Astrocyte of the cerebellum (primary cell): Measurements from ENCODE around the gene PLEKHA8.

Experiments used
- DNase-seq: peaks from one replicate; pipeline ENCODE4 v3.0.0-alpha.2; 2011; ENCODE audit warnings: low read depth
- H3K4me3 ChIP-seq: 2 replicates; pipeline ENCODE4 v1.5.1; 2011; ENCODE audit warnings: mild to moderate bottlenecking, low read depth, low read length, moderate library complexity
- CTCF ChIP-seq: IDR thresholded peaks from 2 replicates; pipeline ENCODE4 v1.5.1; 2012; ENCODE audit warnings: low read length, low read depth, moderate library complexity, mild to moderate bottlenecking; ENCODE audit errors: missing control alignments
- in situ Hi-C: cut with HindIII; loops from 2 replicates; pipeline ENCODE4 v1.10.0; 2017; ENCODE audit warnings: low sequenced_read_pairs

The PLEKHA8 gene

DNA sequence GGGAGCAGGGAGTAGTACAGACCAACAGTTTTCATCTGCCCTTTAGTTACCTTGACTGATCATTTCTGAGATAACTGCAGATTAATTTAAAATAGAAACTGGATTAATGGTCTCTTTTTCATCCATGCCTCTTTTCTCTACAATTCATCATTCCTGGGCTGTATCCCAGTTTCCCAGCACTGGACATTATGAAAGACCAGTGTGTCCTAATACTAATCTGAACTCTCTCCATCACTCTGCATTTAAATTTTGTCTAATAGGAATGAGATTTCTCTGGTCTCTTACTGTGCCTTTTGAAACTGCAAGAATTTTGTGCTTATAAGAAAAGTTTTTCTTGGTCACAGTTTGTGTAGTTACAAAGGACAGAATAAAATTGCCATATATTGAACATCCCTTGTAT, 12.7 kb downstream of the PLEKHA8 start:
- DNase-seq: no peak
- TF ChIP-seq CTCF: no peak
- in situ Hi-C loops: no loop called here
- no peak overlapping the region for H3K4me3 ChIP-seq

- DNase-seq: no peak
- no peak for TF ChIP-seq CTCF
- no peak overlapping the region for H3K4me3 ChIP-seq
- in situ Hi-C loops: no loop called here
Measured at GRCh38 chr7:30041526-30042269, 13.5 kb downstream of the PLEKHA8 start.

DNA sequence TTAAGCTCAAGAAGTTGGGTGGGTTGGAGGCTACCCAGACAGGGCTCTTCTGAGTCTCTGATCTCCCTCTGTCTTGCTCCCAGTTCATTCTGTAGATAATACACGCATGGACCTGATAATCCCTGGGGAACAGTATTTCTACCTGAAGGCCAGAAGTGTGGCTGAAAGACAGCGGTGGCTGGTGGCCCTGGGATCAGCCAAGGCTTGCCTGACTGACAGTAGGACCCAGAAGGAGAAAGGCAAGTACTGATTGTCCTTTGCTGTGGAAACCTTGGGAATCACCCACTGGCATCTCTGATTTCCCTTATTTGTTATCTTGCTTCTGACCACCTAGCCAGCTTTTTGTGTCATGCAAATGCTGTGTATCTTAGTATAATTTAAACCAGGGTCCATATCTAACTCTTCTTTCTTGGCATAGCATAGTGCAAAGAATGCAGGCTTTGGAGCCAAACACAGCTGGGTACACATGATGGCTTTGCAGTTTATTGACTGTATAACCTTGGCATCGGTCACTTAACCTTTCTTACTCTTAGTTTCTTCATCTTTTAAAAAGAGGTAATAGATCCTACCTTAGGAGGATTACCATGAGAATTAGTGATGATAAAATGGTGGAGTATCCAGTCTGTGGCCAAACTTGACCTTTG, 18.0 kb downstream of the PLEKHA8 start:
- in situ Hi-C loops: no loop called here

GRCh38 chr7:30047124-30047523, 18.9 kb downstream of the PLEKHA8 start:
- in situ Hi-C loops: no loop called here
- no peak overlapping the region for H3K4me3 ChIP-seq
- no peak for DNase-seq
- TF ChIP-seq CTCF: no peak

More for the DNA sequence above, 18.0 kb downstream of the PLEKHA8 start:
- TF ChIP-seq CTCF: no peak
- H3K4me3 ChIP-seq: no peak overlapping the region
- DNase-seq: no peak

GRCh38 chr7:30048582-30048981, 20.4 kb downstream of the PLEKHA8 start:
- no peak for TF ChIP-seq CTCF
- no peak overlapping the region for H3K4me3 ChIP-seq
- in situ Hi-C loops: no loop called here
- no peak for DNase-seq

- DNase-seq: no peak
- H3K4me3 ChIP-seq: no peak overlapping the region
- TF ChIP-seq CTCF: no peak
- in situ Hi-C loops: no loop called here
Measured at GRCh38 chr7:30049173-30049572, 21.0 kb downstream of the PLEKHA8 start.
